HepG2 (cell line): ENCODE measurements around the gene NEURL2. TPM values are rescaled to one million over a fixed set of nuclear protein-coding genes. Genes with fewer than 3 reads are reported as not detected.

Experiments used
- EP300 ChIP-seq, 3 experiments: sonication (generic) in 1 of 3; formaldehyde crosslinking in 1 of 3; IDR thresholded peaks; 2 replicates each; pipeline versions ENCODE4 v1.5.1 to v1.6.1; 2011 to 2020; ENCODE audit warnings: low read depth in 2 of 3, low read length in 2 of 3, borderline replicate concordance in 1 of 3, improper control_type of control experiment in 1 of 3, mild to moderate bottlenecking in 1 of 3, missing genetic modification reagents in 1 of 3, moderate library complexity in 1 of 3
- FOXK2 ChIP-seq: fragments of 450-650 bp; IDR thresholded peaks from 2 replicates; pipeline ENCODE4 v1.6.1; 2016
- GATAD1 ChIP-seq: IDR thresholded peaks from 2 replicates; pipeline ENCODE4 v1.6.1; 2016; ENCODE audit warnings: missing genetic modification reagents, missing compliant biosample characterization
- GATAD2A ChIP-seq: IDR thresholded peaks from 2 replicates; pipeline ENCODE4 v1.6.1; 2016
- JUND ChIP-seq: sonication (generic); formaldehyde crosslinking; IDR thresholded peaks from 2 replicates; pipeline ENCODE4 v1.8.0; 2022; ENCODE audit warnings: mild to moderate bottlenecking, missing genetic modification reagents
- MTA1 ChIP-seq: sonication (generic); formaldehyde crosslinking; IDR thresholded peaks from 2 replicates; pipeline ENCODE4 v1.4.0; 2020; ENCODE audit warnings: missing genetic modification reagents, mild to moderate bottlenecking, borderline replicate concordance
- NCOA2 ChIP-seq: sonication (generic); formaldehyde crosslinking; IDR thresholded peaks from 2 replicates; pipeline ENCODE4 v1.8.0; 2022; ENCODE audit warnings: inconsistent platforms
- NFYB ChIP-seq: sonication (generic); formaldehyde crosslinking; IDR thresholded peaks from 2 replicates; pipeline ENCODE4 v1.4.0; 2020; ENCODE audit warnings: missing genetic modification reagents
- NR2F1 ChIP-seq, 2 experiments: fragments of 450-650 bp in 1 of 2; formaldehyde crosslinking in 1 of 2; IDR thresholded peaks; 2 replicates each; pipeline versions ENCODE4 v1.5.0 to v1.6.1; 2016 to 2020; ENCODE audit warnings: mild to moderate bottlenecking in 1 of 2, missing compliant biosample characterization in 1 of 2, missing genetic modification reagents in 1 of 2, moderate library complexity in 1 of 2
- POLR2AphosphoS2 ChIP-seq: IDR thresholded peaks from 2 replicates; pipeline ENCODE4 v1.6.1; 2011; ENCODE audit warnings: low read depth, low read length, improper control_type of control experiment
- SALL1 ChIP-seq: sonication (generic); formaldehyde crosslinking; IDR thresholded peaks from 2 replicates; pipeline ENCODE4 v1.8.0; 2022; ENCODE audit warnings: mild to moderate bottlenecking, missing genetic modification reagents
- SALL2 ChIP-seq: sonication (generic); formaldehyde crosslinking; IDR thresholded peaks from 2 replicates; pipeline ENCODE4 v1.8.1; 2023; ENCODE audit warnings: mild to moderate bottlenecking, missing genetic modification reagents, inconsistent platforms
- SIX1 ChIP-seq: sonication (generic); formaldehyde crosslinking; IDR thresholded peaks from 2 replicates; pipeline ENCODE4 v1.4.0; 2020; ENCODE audit warnings: missing genetic modification reagents, borderline replicate concordance
- SOX5 ChIP-seq: IDR thresholded peaks from 2 replicates; pipeline ENCODE4 v1.6.1; 2016; ENCODE audit warnings: borderline replicate concordance
- TBX3 ChIP-seq: fragments of 450-650 bp; IDR thresholded peaks from 2 replicates; pipeline ENCODE4 v1.6.1; 2017; ENCODE audit warnings: antibody characterized with exemption, mild to moderate bottlenecking, inconsistent platforms, borderline replicate concordance
- ZBTB3 ChIP-seq: sonication (generic); formaldehyde crosslinking; IDR thresholded peaks from 2 replicates; pipeline ENCODE4 v1.4.0; 2020; ENCODE audit warnings: low read depth, mild to moderate bottlenecking, moderate library complexity, missing genetic modification reagents, borderline replicate concordance
- ZBTB38 ChIP-seq: sonication (generic); formaldehyde crosslinking; IDR thresholded peaks from 2 replicates; pipeline ENCODE4 v1.5.1; 2020; ENCODE audit warnings: mild to moderate bottlenecking, missing genetic modification reagents
- ZMYM4 ChIP-seq: sonication (generic); formaldehyde crosslinking; IDR thresholded peaks from 2 replicates; pipeline ENCODE4 v1.8.1; 2023; ENCODE audit warnings: mild to moderate bottlenecking, missing genetic modification reagents
- ZNF253 ChIP-seq: sonication (generic); formaldehyde crosslinking; IDR thresholded peaks from 2 replicates; pipeline ENCODE4 v1.8.0; 2022; ENCODE audit warnings: mild to moderate bottlenecking, missing genetic modification reagents, borderline replicate concordance
- ZNF263 ChIP-seq: sonication (generic); formaldehyde crosslinking; IDR thresholded peaks from 2 replicates; pipeline ENCODE4 v1.4.0; 2020; ENCODE audit warnings: missing genetic modification reagents
- ZNF350 ChIP-seq: sonication (generic); formaldehyde crosslinking; IDR thresholded peaks from 2 replicates; pipeline ENCODE4 v1.4.0; 2020; ENCODE audit warnings: mild to moderate bottlenecking, low read depth, missing genetic modification reagents, borderline replicate concordance
- ZNF709 ChIP-seq: sonication (generic); formaldehyde crosslinking; IDR thresholded peaks from 2 replicates; pipeline ENCODE4 v1.5.0; 2020; ENCODE audit warnings: mild to moderate bottlenecking, missing genetic modification reagents
- ZSCAN30 ChIP-seq: sonication (generic); formaldehyde crosslinking; IDR thresholded peaks from 2 replicates; pipeline ENCODE4 v1.5.0; 2020; ENCODE audit warnings: mild to moderate bottlenecking, missing genetic modification reagents
- polyA plus RNA-seq, 8 experiments: library from polyadenylated mRNA; depleted of rRNA in 3 of 8; stranded (reverse) in 7 of 8; unstranded in 1 of 8; fragments of >200 nt; fragmentation: Illumina TruSeq in 4 of 8; extraction: Trizol in 4 of 8; gene quantifications; 2 replicates each; pipeline versions ENCODE4 v1.2.1 to v1.2.3, GENCODE V29; 2011 to 2016; ENCODE audit warnings: low read depth in 4 of 8, missing spikeins in 1 of 8, mixed read lengths in 1 of 8; ENCODE audit not compliant: insufficient read depth in 1 of 8
- total RNA-seq, 5 experiments: library from RNA; depleted of rRNA; stranded (reverse); fragments of >200 nt; fragmentation: Illumina TruSeq; extraction: Trizol; gene quantifications; 2 replicates each; pipeline ENCODE4 v1.2.3, GENCODE V29; 2016; ENCODE audit warnings: low read depth in 1 of 5
- TF ChIP-seq, protein P1 (sequence below): sonication (generic); formaldehyde crosslinking; IDR thresholded peaks from 2 replicates; pipeline ENCODE4 v1.4.0; 2020; ENCODE audit warnings: missing genetic modification reagents
- TF ChIP-seq, protein P2 (sequence below): sonication (generic); formaldehyde crosslinking; IDR thresholded peaks from 2 replicates; pipeline ENCODE4 v1.5.0; 2020; ENCODE audit warnings: mild to moderate bottlenecking, missing genetic modification reagents

Gene NEURL2
- total and polyA plus RNA-seq, 2 of the 13 experiments (the other 11 are each of a cell fraction or from before 2014, with no cell fraction given), result 7.2 to 9.7 TPM

DNA sequence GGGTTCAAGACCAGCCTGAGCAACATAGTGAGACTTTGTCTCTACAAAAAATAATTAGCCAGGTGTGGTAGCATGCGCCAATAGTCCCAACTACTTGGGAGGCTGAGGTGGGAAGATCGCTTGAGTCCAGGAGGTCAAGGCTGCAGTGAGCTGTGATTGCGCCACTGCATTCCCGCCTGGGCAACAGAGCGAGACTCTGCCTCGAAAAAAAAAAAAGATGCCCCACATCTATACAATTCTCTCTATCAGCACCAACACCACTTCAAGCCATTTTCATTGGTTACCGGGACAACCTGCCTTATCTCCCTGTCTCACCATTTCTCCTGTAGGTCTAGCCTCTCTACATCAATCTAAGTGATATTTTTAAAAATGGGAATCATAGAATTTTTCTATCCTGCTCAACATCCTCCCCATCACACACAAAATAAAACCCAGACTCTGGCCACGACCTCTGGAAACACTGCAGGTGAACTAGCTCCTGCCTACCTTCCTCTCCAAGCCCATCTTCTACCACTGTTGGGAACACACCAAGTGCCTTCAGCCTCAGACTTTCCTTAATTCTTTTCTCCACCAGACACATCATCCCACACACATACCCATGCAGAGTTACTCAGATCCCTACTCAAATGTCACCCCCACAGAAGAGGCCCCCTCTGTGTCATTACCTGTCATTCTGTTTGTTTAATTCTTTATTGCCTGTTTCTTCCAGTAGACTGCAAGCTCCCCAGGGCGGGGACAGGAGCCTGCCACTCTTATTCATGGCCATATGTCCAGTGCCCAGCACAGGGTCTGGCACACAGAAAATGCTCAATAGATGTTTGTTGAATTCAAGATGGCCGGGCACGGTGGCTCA, 30.6 kb upstream of the NEURL2 start (continued):
- 0 out of 2 replicates have a peak, but pooled peaks have one; percentile 25 for TF ChIP-seq GATAD1
- TF ChIP-seq ZNF350 (CRISPR knock-in tag), result peak; percentile 39; the same call in 1 of the 2 replicates
- TF ChIP-seq, protein P1, sequence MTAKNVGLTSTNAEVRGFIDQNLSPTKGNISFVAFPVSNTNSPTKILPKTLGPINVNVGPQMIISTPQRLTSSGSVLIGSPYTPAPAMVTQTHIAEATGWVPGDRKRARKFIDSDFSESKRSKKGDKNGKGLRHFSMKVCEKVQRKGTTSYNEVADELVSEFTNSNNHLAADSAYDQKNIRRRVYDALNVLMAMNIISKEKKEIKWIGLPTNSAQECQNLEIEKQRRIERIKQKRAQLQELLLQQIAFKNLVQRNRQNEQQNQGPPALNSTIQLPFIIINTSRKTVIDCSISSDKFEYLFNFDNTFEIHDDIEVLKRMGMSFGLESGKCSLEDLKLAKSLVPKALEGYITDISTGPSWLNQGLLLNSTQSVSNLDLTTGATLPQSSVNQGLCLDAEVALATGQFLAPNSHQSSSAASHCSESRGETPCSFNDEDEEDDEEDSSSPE (CRISPR knock-in tag), result 0 out of 2 replicates have a peak, but pooled peaks have one; percentile 44
- peak in 1 of 2 experiments; percentile 33; a peak in 2 of 4 replicates for TF ChIP-seq NR2F1 (CRISPR knock-in tag; IDR thresholded peaks at IDR 0.05)
- TF ChIP-seq SOX5, result 0 out of 2 replicates have a peak, but pooled peaks have one; percentile 8
- peak; percentile 61; the same call in 1 of the 2 replicates for TF ChIP-seq NCOA2 (CRISPR knock-in tag)
- no peak for TF ChIP-seq ZSCAN30 (CRISPR knock-in tag)
- TF ChIP-seq ZNF253, result no peak
- peak; percentile 47; the same call in 1 of the 2 replicates for TF ChIP-seq MTA1 (CRISPR knock-in tag)
- no peak for TF ChIP-seq JUND (CRISPR knock-in tag)
- TF ChIP-seq ZNF263 (CRISPR knock-in tag), result 0 out of 2 replicates have a peak, but pooled peaks have one; percentile 49
- TF ChIP-seq EP300 (IDR thresholded peaks at IDR 0.05; ENCODE audit: low read depth in 2 of 2, low read length in 2 of 2), result peak in 1 of 2 experiments; percentile 40; a peak in 1 of 4 replicates
- no peak for TF ChIP-seq EP300 (CRISPR knock-in tag; IDR thresholded peaks at IDR 0.05; ENCODE audit: borderline replicate concordance)
- 0 out of 2 replicates have a peak, but pooled peaks have one; percentile 28 for TF ChIP-seq ZNF709 (CRISPR knock-in tag)
- TF ChIP-seq, protein P2, sequence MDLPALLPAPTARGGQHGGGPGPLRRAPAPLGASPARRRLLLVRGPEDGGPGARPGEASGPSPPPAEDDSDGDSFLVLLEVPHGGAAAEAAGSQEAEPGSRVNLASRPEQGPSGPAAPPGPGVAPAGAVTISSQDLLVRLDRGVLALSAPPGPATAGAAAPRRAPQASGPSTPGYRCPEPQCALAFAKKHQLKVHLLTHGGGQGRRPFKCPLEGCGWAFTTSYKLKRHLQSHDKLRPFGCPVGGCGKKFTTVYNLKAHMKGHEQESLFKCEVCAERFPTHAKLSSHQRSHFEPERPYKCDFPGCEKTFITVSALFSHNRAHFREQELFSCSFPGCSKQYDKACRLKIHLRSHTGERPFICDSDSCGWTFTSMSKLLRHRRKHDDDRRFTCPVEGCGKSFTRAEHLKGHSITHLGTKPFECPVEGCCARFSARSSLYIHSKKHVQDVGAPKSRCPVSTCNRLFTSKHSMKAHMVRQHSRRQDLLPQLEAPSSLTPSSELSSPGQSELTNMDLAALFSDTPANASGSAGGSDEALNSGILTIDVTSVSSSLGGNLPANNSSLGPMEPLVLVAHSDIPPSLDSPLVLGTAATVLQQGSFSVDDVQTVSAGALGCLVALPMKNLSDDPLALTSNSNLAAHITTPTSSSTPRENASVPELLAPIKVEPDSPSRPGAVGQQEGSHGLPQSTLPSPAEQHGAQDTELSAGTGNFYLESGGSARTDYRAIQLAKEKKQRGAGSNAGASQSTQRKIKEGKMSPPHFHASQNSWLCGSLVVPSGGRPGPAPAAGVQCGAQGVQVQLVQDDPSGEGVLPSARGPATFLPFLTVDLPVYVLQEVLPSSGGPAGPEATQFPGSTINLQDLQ (CRISPR knock-in tag), result 0 out of 2 replicates have a peak, but pooled peaks have one; percentile 23
- peak; percentile 40 for TF ChIP-seq SALL1 (CRISPR knock-in tag)
- peak; percentile 73 for TF ChIP-seq GATAD2A (CRISPR knock-in tag)
- 0 out of 2 replicates have a peak, but pooled peaks have one; percentile 10 for TF ChIP-seq SALL2 (CRISPR knock-in tag)
- no peak for TF ChIP-seq SIX1 (CRISPR knock-in tag)
- TF ChIP-seq ZBTB3, result 0 out of 2 replicates have a peak, but pooled peaks have one; percentile 39
- TF ChIP-seq ZBTB38, result 0 out of 2 replicates have a peak, but pooled peaks have one; percentile 21
- peak; percentile 66; the same call in 1 of the 2 replicates for TF ChIP-seq ZMYM4 (CRISPR knock-in tag)
- no peak for TF ChIP-seq FOXK2
- no peak for TF ChIP-seq POLR2AphosphoS2
- no peak for TF ChIP-seq TBX3
- no peak; the same call in 1 of the 2 replicates for TF ChIP-seq NFYB (CRISPR knock-in tag)
